K562 (cell line): ENCODE data around the gene MPV17L2. TPM values are rescaled to one million over a fixed set of nuclear protein-coding genes. Genes with fewer than 3 reads are reported as not detected.

ENCODE experiments used
- BCL6 ChIP-seq: fragments of 250-450 bp; sonication (Bioruptor Pico); IDR thresholded peaks from 2 replicates; pipeline ENCODE4 v1.4.0; 2020
- CBFA2T2 ChIP-seq: fragments of 450-650 bp; conservative IDR thresholded peaks from 2 replicates; pipeline ENCODE4 v1.6.1; 2017; ENCODE audit warnings: mild to moderate bottlenecking
- DNMT1 ChIP-seq: fragments of 450-650 bp; IDR thresholded peaks from 2 replicates; pipeline ENCODE4 v1.6.1; 2016; ENCODE audit warnings: antibody characterized with exemption, mild to moderate bottlenecking
- HEY1 ChIP-seq: fragments of 250-450 bp; sonication (Bioruptor Pico); IDR thresholded peaks from 2 replicates; pipeline ENCODE4 v1.5.0; 2020; ENCODE audit warnings: mild to moderate bottlenecking, moderate library complexity, borderline replicate concordance
- KDM5B ChIP-seq: fragments of 200-600 bp; sonication (generic); IDR thresholded peaks from 2 replicates; pipeline ENCODE4 v1.6.1; 2012; ENCODE audit warnings: low read depth, mild to moderate bottlenecking, moderate library complexity, low read length, control low read depth, inconsistent platforms; ENCODE audit not compliant: insufficient replicate concordance
- KLF10 ChIP-seq: fragments of 250-450 bp; sonication (Bioruptor Pico); IDR thresholded peaks from 2 replicates; pipeline ENCODE4 v1.6.1; 2021; ENCODE audit warnings: matching md5 sums
- MAFK ChIP-seq: IDR thresholded peaks from 2 replicates; pipeline ENCODE4 v1.6.1; 2011; ENCODE audit warnings: low read length, improper control_type of control experiment
- MYC ChIP-seq, 2 experiments: fragments of 250-450 bp in 1 of 2; sonication (Bioruptor Pico) in 1 of 2; IDR thresholded peaks; 2 replicates each; pipeline versions ENCODE4 v1.5.1 to v1.6.1; 2012 to 2021; ENCODE audit warnings: low read depth in 2 of 2, borderline replicate concordance in 1 of 2, improper control_type of control experiment in 1 of 2, low read length in 1 of 2, mild to moderate bottlenecking in 1 of 2, moderate library complexity in 1 of 2
- NCOA6 ChIP-seq: fragments of 450-650 bp; IDR thresholded peaks from 2 replicates; pipeline ENCODE4 v1.6.1; 2017; ENCODE audit warnings: mild to moderate bottlenecking
- PHTF2 ChIP-seq: fragments of 250-450 bp; sonication (Bioruptor Pico); IDR thresholded peaks from 2 replicates; pipeline ENCODE4 v1.5.0; 2021; ENCODE audit warnings: mild to moderate bottlenecking
- POLR2G ChIP-seq: fragments of 200-400 bp; formaldehyde crosslinking; IDR thresholded peaks from 2 replicates; pipeline ENCODE4 v1.6.1; 2017; ENCODE audit warnings: low read depth, mild to moderate bottlenecking, antibody characterized with exemption, low read length, moderate library complexity
- PURB ChIP-seq: sonication (generic); formaldehyde crosslinking; IDR thresholded peaks from 2 replicates; pipeline ENCODE4 v1.9.0; 2021; ENCODE audit warnings: low read depth, mild to moderate bottlenecking, missing genetic modification reagents
- ZBTB1 ChIP-seq: sonication (generic); formaldehyde crosslinking; IDR thresholded peaks from 2 replicates; pipeline ENCODE4 v1.8.1; 2023; ENCODE audit warnings: missing genetic modification reagents, low read depth, mild to moderate bottlenecking, borderline replicate concordance
- ZNF3 ChIP-seq: fragments of 250-450 bp; sonication (Bioruptor Pico); IDR thresholded peaks from 2 replicates; pipeline ENCODE4 v1.5.0; 2021; ENCODE audit warnings: mild to moderate bottlenecking, moderate library complexity
- ZNF408 ChIP-seq: fragments of 250-450 bp; sonication (Bioruptor Pico); IDR thresholded peaks from 2 replicates; pipeline ENCODE4 v1.4.0; 2020; ENCODE audit warnings: low read depth, mild to moderate bottlenecking, moderate library complexity
- polyA plus RNA-seq, 8 experiments: library from polyadenylated mRNA; depleted of rRNA in 4 of 8; stranded (reverse) in 5 of 8; unstranded in 3 of 8; fragments of >200 nt; fragmentation: Nextera tagmentation in 2 of 8; fragmentation: Illumina TruSeq in 1 of 8; extraction: Ambion mirVana in 2 of 8; extraction: Trizol in 1 of 8; gene quantifications; 2 replicates each; pipeline versions ENCODE4 v1.2.1 to v1.2.3, GENCODE V29; 2011 to 2014; ENCODE audit warnings: inconsistent platforms in 1 of 8, missing spikeins in 1 of 8
- total RNA-seq, 7 experiments: library from RNA; depleted of rRNA in 6 of 7; stranded (reverse); fragments of >200 nt in 6 of 7; fragmentation: Illumina TruSeq in 2 of 7; extraction: Trizol in 2 of 7; gene quantifications; 2 replicates each; pipeline versions ENCODE4 v1.2.1 to v1.2.3, GENCODE V29; 2011 to 2021; ENCODE audit warnings: low replicate concordance in 1 of 7
- TF ChIP-seq, protein P1 (sequence below), 2 experiments: IDR thresholded peaks; 2 replicates each; pipeline ENCODE4 v1.6.1; 2012; ENCODE audit warnings: improper control_type of control experiment in 2 of 2, low read depth in 2 of 2, low read length in 2 of 2, borderline replicate concordance in 1 of 2
- TF ChIP-seq, protein P2 (sequence below): fragments of 450-650 bp; IDR thresholded peaks from 2 replicates; pipeline ENCODE4 v1.6.1; 2017; ENCODE audit warnings: antibody characterized with exemption, mild to moderate bottlenecking
- TF ChIP-seq, protein P3 (sequence below): IDR thresholded peaks from 2 replicates; pipeline ENCODE4 v1.6.1; 2011; ENCODE audit warnings: borderline replicate concordance, low read depth, mild to moderate bottlenecking, moderate library complexity, low read length; ENCODE audit not compliant: insufficient read depth, poor library complexity, severe bottlenecking
- TF ChIP-seq, protein P4 (sequence below): fragments of 450-650 bp; formaldehyde crosslinking; IDR thresholded peaks from 2 replicates; pipeline ENCODE4 v1.4.0; 2022; ENCODE audit warnings: mild to moderate bottlenecking, moderate library complexity

The MPV17L2 gene
- total and polyA plus RNA-seq, 9 of the 15 experiments (the other 6 are each of a cell fraction or from before 2014, with no cell fraction given) = 10.6 to 60.2 (median 28.5) TPM

DNA sequence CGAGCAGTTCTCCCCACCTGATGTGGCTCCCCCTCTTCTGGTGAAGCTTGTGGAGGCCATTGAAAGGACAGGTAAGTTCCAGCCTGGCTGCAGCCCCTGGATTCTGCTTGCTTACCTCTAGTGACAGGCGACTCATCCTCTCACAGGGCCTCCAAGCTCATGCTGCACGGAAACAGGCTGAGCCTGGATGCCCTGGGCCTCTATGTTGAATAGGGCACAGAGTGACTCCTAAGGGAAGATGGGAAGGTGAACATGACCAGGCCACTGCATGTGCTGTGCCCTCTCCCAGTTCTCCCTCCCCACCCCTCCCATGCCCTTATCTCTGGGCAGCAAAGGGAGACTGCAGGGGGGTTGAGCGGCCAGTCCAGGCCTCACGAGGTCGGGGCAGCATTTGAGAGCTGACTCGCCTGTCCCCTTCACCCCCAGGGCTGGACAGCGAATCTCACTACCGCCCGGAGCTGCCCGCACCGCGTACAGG is 32.5 kb upstream of the MPV17L2 start (continued):
- TF ChIP-seq KLF10 (CRISPR knock-in tag) (no peak), BCL6 (CRISPR knock-in tag) (no peak), KDM5B (peak; percentile 18), PHTF2 (CRISPR knock-in tag) (no peak), ZNF3 (CRISPR knock-in tag) (no peak), MAFK (no peak), PURB (CRISPR knock-in tag) (no peak), NCOA6 (no peak), ZNF408 (CRISPR knock-in tag) (no peak), CBFA2T2 (no peak), HEY1 (no peak), MYC (IDR thresholded peaks at IDR 0.05; ENCODE audit: low read depth, low read length) (no peak), MYC (CRISPR knock-in tag; IDR thresholded peaks at IDR 0.05; ENCODE audit: borderline replicate concordance, low read depth) (no peak), ZBTB1 (CRISPR knock-in tag) (no peak), DNMT1 (no peak), POLR2G (peak; percentile 53)
- TF ChIP-seq, protein P1, sequence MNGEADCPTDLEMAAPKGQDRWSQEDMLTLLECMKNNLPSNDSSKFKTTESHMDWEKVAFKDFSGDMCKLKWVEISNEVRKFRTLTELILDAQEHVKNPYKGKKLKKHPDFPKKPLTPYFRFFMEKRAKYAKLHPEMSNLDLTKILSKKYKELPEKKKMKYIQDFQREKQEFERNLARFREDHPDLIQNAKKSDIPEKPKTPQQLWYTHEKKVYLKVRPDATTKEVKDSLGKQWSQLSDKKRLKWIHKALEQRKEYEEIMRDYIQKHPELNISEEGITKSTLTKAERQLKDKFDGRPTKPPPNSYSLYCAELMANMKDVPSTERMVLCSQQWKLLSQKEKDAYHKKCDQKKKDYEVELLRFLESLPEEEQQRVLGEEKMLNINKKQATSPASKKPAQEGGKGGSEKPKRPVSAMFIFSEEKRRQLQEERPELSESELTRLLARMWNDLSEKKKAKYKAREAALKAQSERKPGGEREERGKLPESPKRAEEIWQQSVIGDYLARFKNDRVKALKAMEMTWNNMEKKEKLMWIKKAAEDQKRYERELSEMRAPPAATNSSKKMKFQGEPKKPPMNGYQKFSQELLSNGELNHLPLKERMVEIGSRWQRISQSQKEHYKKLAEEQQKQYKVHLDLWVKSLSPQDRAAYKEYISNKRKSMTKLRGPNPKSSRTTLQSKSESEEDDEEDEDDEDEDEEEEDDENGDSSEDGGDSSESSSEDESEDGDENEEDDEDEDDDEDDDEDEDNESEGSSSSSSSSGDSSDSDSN (IDR thresholded peaks at IDR 0.05; ENCODE audit: borderline replicate concordance in 1 of 2, low read depth in 2 of 2, low read length in 2 of 2) = 0 out of 4 replicates have a peak, but pooled peaks of 1 of the 2 experiments have one; percentile 19
- TF ChIP-seq, protein P2, sequence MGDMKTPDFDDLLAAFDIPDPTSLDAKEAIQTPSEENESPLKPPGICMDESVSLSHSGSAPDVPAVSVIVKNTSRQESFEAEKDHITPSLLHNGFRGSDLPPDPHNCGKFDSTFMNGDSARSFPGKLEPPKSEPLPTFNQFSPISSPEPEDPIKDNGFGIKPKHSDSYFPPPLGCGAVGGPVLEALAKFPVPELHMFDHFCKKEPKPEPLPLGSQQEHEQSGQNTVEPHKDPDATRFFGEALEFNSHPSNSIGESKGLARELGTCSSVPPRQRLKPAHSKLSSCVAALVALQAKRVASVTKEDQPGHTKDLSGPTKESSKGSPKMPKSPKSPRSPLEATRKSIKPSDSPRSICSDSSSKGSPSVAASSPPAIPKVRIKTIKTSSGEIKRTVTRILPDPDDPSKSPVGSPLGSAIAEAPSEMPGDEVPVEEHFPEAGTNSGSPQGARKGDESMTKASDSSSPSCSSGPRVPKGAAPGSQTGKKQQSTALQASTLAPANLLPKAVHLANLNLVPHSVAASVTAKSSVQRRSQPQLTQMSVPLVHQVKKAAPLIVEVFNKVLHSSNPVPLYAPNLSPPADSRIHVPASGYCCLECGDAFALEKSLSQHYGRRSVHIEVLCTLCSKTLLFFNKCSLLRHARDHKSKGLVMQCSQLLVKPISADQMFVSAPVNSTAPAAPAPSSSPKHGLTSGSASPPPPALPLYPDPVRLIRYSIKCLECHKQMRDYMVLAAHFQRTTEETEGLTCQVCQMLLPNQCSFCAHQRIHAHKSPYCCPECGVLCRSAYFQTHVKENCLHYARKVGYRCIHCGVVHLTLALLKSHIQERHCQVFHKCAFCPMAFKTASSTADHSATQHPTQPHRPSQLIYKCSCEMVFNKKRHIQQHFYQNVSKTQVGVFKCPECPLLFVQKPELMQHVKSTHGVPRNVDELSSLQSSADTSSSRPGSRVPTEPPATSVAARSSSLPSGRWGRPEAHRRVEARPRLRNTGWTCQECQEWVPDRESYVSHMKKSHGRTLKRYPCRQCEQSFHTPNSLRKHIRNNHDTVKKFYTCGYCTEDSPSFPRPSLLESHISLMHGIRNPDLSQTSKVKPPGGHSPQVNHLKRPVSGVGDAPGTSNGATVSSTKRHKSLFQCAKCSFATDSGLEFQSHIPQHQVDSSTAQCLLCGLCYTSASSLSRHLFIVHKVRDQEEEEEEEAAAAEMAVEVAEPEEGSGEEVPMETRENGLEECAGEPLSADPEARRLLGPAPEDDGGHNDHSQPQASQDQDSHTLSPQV = peak; percentile 77; the same call in 1 of the 2 replicates
- TF ChIP-seq, protein P3, sequence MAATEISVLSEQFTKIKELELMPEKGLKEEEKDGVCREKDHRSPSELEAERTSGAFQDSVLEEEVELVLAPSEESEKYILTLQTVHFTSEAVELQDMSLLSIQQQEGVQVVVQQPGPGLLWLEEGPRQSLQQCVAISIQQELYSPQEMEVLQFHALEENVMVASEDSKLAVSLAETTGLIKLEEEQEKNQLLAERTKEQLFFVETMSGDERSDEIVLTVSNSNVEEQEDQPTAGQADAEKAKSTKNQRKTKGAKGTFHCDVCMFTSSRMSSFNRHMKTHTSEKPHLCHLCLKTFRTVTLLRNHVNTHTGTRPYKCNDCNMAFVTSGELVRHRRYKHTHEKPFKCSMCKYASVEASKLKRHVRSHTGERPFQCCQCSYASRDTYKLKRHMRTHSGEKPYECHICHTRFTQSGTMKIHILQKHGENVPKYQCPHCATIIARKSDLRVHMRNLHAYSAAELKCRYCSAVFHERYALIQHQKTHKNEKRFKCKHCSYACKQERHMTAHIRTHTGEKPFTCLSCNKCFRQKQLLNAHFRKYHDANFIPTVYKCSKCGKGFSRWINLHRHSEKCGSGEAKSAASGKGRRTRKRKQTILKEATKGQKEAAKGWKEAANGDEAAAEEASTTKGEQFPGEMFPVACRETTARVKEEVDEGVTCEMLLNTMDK = no peak
- TF ChIP-seq, protein P4, sequence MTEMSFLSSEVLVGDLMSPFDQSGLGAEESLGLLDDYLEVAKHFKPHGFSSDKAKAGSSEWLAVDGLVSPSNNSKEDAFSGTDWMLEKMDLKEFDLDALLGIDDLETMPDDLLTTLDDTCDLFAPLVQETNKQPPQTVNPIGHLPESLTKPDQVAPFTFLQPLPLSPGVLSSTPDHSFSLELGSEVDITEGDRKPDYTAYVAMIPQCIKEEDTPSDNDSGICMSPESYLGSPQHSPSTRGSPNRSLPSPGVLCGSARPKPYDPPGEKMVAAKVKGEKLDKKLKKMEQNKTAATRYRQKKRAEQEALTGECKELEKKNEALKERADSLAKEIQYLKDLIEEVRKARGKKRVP = no peak
